IMR-90 (cell line): ENCODE data around the gene KRTAP19-1. TPM values are rescaled to one million over a fixed set of nuclear protein-coding genes. Genes with fewer than 3 reads are reported as not detected.

Source experiments
- ATAC-seq: fragments of 200-7000 bp; cut with Tn5 transposase; 2 replicates; pipeline ENCODE4 v1.9.1; 2020; ENCODE audit warnings: low read depth, mild to moderate bottlenecking, moderate library complexity
- BruUV-seq: library from RNA; stranded (reverse); fragments of 400-500 nt; replicated peaks from 2 replicates; lab custom pipeline; 2021; lab: Mats Ljungman, UMichigan
- CTCF ChIA-PET: fragments of 300-600 bp; formaldehyde crosslinking; extraction: SDS; loops from one replicate; lab custom pipeline; 2021; ENCODE audit warnings: antibody characterized with exemption; lab: Yijun Ruan, JAX
- POLR2A ChIA-PET: fragments of 300-600 bp; sonication (Branson Sonifier 250); formaldehyde crosslinking; loops from one replicate; lab custom pipeline; 2022; ENCODE audit warnings: antibody characterized with exemption; ENCODE audit not compliant: unreplicated experiment; lab: Charles Lee
- DNase-seq: peaks from one replicate; pipeline ENCODE4 v3.0.0; 2013
- H2AFZ ChIP-seq: replicated peaks from 2 replicates; pipeline ENCODE3; 2013; ENCODE audit warnings: low read length, mild to moderate bottlenecking; ENCODE audit not compliant: poor library complexity
- H2AK5ac ChIP-seq: 2 replicates; pipeline ENCODE4 v1.6.1; 2013; ENCODE audit warnings: low read depth, low read length, inconsistent platforms
- H2AK9ac ChIP-seq: replicated peaks from 2 replicates; pipeline ENCODE3; 2013; ENCODE audit warnings: mild to moderate bottlenecking, low read depth, low read length, moderate library complexity; ENCODE audit not compliant: poor library complexity
- H2BK120ac ChIP-seq: 2 replicates; pipeline ENCODE4 v1.6.1; 2013; ENCODE audit warnings: low read depth, low read length, inconsistent platforms
- H2BK15ac ChIP-seq: 3 replicates; pipeline ENCODE4 v1.6.1; 2013; ENCODE audit warnings: low read depth, low read length, inconsistent platforms
- H2BK20ac ChIP-seq: 2 replicates; pipeline ENCODE4 v1.6.1; 2013; ENCODE audit warnings: low read depth, mild to moderate bottlenecking, inconsistent platforms, low read length, moderate library complexity
- H2BK5ac ChIP-seq: 2 replicates; pipeline ENCODE4 v1.6.1; 2013; ENCODE audit warnings: mild to moderate bottlenecking, low read depth, low read length, inconsistent platforms; ENCODE audit not compliant: poor library complexity, severe bottlenecking
- H3K14ac ChIP-seq: replicated peaks from 2 replicates; pipeline ENCODE4 v1.6.1; 2013; ENCODE audit warnings: low read depth, low read length, inconsistent platforms
- H3K18ac ChIP-seq: 2 replicates; pipeline ENCODE4 v1.6.1; 2013; ENCODE audit warnings: low read depth, low read length, control low read depth
- H3K23ac ChIP-seq: 2 replicates; pipeline ENCODE4 v1.6.1; 2013; ENCODE audit warnings: low read depth, low read length, inconsistent platforms
- H3K27ac ChIP-seq: 2 replicates; pipeline ENCODE4 v1.5.1; 2013; ENCODE audit warnings: mild to moderate bottlenecking, control low read depth, low read length; ENCODE audit not compliant: insufficient read depth
- H3K27me3 ChIP-seq: 2 replicates; pipeline ENCODE4 v1.6.1; 2013; ENCODE audit warnings: low read length; ENCODE audit not compliant: control insufficient read depth, insufficient read depth
- H3K36me3 ChIP-seq: 2 replicates; pipeline ENCODE4 v1.6.1; 2013; ENCODE audit warnings: low read length, mixed read lengths; ENCODE audit not compliant: control insufficient read depth, insufficient read depth
- H3K4ac ChIP-seq: 2 replicates; pipeline ENCODE4 v1.6.1; 2013; ENCODE audit warnings: low read depth, low read length, inconsistent platforms
- H3K4me1 ChIP-seq: 2 replicates; pipeline ENCODE4 v1.6.1; 2013; ENCODE audit warnings: low read length, mixed read lengths; ENCODE audit not compliant: control insufficient read depth, insufficient read depth
- H3K4me2 ChIP-seq: 2 replicates; pipeline ENCODE4 v1.6.1; 2013; ENCODE audit warnings: low read depth, mild to moderate bottlenecking, control low read depth, low read length, moderate library complexity
- H3K4me3 ChIP-seq: 2 replicates; pipeline ENCODE4 v1.5.1; 2013; ENCODE audit warnings: low read depth, mild to moderate bottlenecking, control low read depth, low read length, moderate library complexity; ENCODE audit not compliant: insufficient read depth
- H3K56ac ChIP-seq: 2 replicates; pipeline ENCODE4 v1.6.1; 2013; ENCODE audit warnings: low read length, inconsistent platforms; ENCODE audit not compliant: insufficient read depth; ENCODE audit errors: extremely low read depth
- H3K79me1 ChIP-seq, 2 experiments: 2 replicates each; pipeline ENCODE4 v1.6.1; 2013; ENCODE audit warnings: low read length in 2 of 2, inconsistent platforms in 1 of 2, low read depth in 1 of 2
- H3K9ac ChIP-seq: 2 replicates; pipeline ENCODE4 v1.6.1; 2013; ENCODE audit warnings: low read depth, low read length, control low read depth
- H3K9me1 ChIP-seq: 2 replicates; pipeline ENCODE4 v1.6.1; 2013; ENCODE audit warnings: low read length, inconsistent platforms; ENCODE audit not compliant: insufficient read depth
- H3K9me3 ChIP-seq: 2 replicates; pipeline ENCODE4 v1.6.1; 2013; ENCODE audit warnings: low read length; ENCODE audit not compliant: control insufficient read depth, insufficient read depth
- H4K20me1 ChIP-seq: 2 replicates; pipeline ENCODE4 v1.6.1; 2013; ENCODE audit warnings: low read length, inconsistent platforms; ENCODE audit not compliant: insufficient read depth
- H4K5ac ChIP-seq: 2 replicates; pipeline ENCODE4 v1.6.1; 2013; ENCODE audit warnings: mild to moderate bottlenecking, low read depth, low read length, control low read depth
- H4K8ac ChIP-seq, 2 experiments: 2 replicates each; pipeline ENCODE4 v1.6.1; 2013; ENCODE audit warnings: low read depth in 2 of 2, low read length in 2 of 2, control low read depth in 1 of 2, inconsistent platforms in 1 of 2
- H4K91ac ChIP-seq: 2 replicates; pipeline ENCODE4 v1.6.1; 2013; ENCODE audit warnings: low read depth, low read length, inconsistent platforms; ENCODE audit not compliant: insufficient read depth
- CHD1 ChIP-seq: IDR thresholded peaks from 2 replicates; pipeline ENCODE4 v1.6.1; 2012; ENCODE audit warnings: low read depth, low read length, improper control_type of control experiment
- CTCF ChIP-seq: conservative IDR thresholded peaks from 2 replicates; pipeline ENCODE4 v1.5.1; 2012; ENCODE audit warnings: mild to moderate bottlenecking, low read depth, low read length, improper control_type of control experiment
- RFX5 ChIP-seq: IDR thresholded peaks from 2 replicates; pipeline ENCODE4 v1.8.0; 2012; ENCODE audit warnings: low read depth, mild to moderate bottlenecking, low read length, moderate library complexity
- WGBS, 2 experiments: methylation state at CpG; one replicate each; pipeline versions ENCODE4 v1.1.5 to v1.1.7; 2013; ENCODE audit warnings: missing lambda C conversion rate in 2 of 2; ENCODE audit not compliant: insufficient read length in 1 of 2; ENCODE audit errors: extremely low coverage in 2 of 2; 5-methylcytosine and 5-hydroxymethylcytosine counted together
- dilution Hi-C: fragments of 300-500 bp; cut with HindIII; formaldehyde crosslinking; loops from one replicate; pipeline ENCODE4 v1.14.3; 2018; ENCODE audit warnings: low sequenced_read_pairs; ENCODE audit not compliant: unreplicated experiment
- in situ Hi-C: fragments of 300-500 bp; cut with MboI; formaldehyde crosslinking; loops from 3 replicates; pipeline ENCODE4 v1.14.3; 2019; ENCODE audit warnings: low sequenced_read_pairs, inconsistent platforms, mixed read lengths
- intact Hi-C: fragments of 100-400 bp; cut with micrococcal nuclease; formaldehyde crosslinking; loops from 2 replicates; pipeline ENCODE4 v1.10.0; 2022
- microRNA-seq, 2 experiments: library from miRNA; stranded (forward) in 1 of 2; unstranded in 1 of 2; fragments of 10-50 nt in 1 of 2; fragments of <30 nt in 1 of 2; gene quantifications in 1 of 2; microRNA quantifications in 1 of 2; one replicate each; pipeline versions ENCODE3 to v1.1.0; 2013 to 2020; ENCODE audit not compliant: insufficient read depth in 1 of 2, insufficient read length in 1 of 2, unreplicated experiment in 1 of 2
- polyA plus RNA-seq, 3 experiments: library from polyadenylated mRNA; depleted of rRNA; stranded (reverse); fragments of >200 nt; gene quantifications; 2 replicates each; pipeline ENCODE4 v1.2.3, GENCODE V29; 2012; ENCODE audit warnings: low replicate concordance in 1 of 3
- small RNA-seq, 5 experiments: library from RNA; depleted of rRNA; stranded (forward); fragments of <200 nt; gene quantifications; one replicate each; pipeline ENCODE3, GENCODE V24; 2012
- total RNA-seq: library from RNA; depleted of rRNA; stranded (reverse); fragments of >200 nt; gene quantifications from 2 replicates; pipeline ENCODE4 v1.2.3, GENCODE V29; 2012; rRNA removed

The KRTAP19-1 gene
- total and polyA plus RNA-seq, 2 of the 4 experiments (the other 2 are of a cell fraction) = not detected

- Histone ChIP-seq H3K9me1 (no peaks in the 10 kb centered on the region), H4K5ac (no peak within 1 kb of the TSS), H4K20me1 (no peaks in the 10 kb centered on the region), H3K27ac (no peak within 1 kb of the TSS), H3K56ac (no peak within 1 kb of the TSS), H3K27me3 (no peaks in the 10 kb centered on the region), H4K8ac (no peak within 1 kb of the TSS), H2BK120ac (no peak within 1 kb of the TSS), H2AK5ac (no peak within 1 kb of the TSS), H4K91ac (no peak within 1 kb of the TSS), H2AFZ (no peak within 1 kb of the TSS), H2BK15ac (no peak within 1 kb of the TSS), H3K18ac (no peak within 1 kb of the TSS), H3K36me3 (no peaks in the 10 kb centered on the region), H2BK20ac (no peak within 1 kb of the TSS), H3K4ac (no peak within 1 kb of the TSS), H3K9me3 (peaks cover 14% of the 10 kb centered on the region), H3K4me2 (no peak within 1 kb of the TSS), H2AK9ac (no peak within 1 kb of the TSS), H3K4me1 (no peaks in the 10 kb centered on the region), H3K14ac (no peak within 1 kb of the TSS), H3K4me3 (no peak within 1 kb of the TSS), H3K79me1 (no peaks in the 10 kb centered on the region), H2BK5ac (no peak within 1 kb of the TSS), H3K9ac (no peak within 1 kb of the TSS), H3K23ac (no peak within 1 kb of the TSS)
- ChIA-PET CTCF (no interaction called here), POLR2A (no interaction called here)
- dilution Hi-C loops (no loop called here), intact Hi-C loops (no loop called here), in situ Hi-C loops (no loop called here)
- ATAC-seq (no peak), DNase-seq (no peak)
- BruUV-seq = no TSS peak
- no CpG with 5 or more reads among the region's 9 CpGs for whole genome bisulfite sequencing, 2 experiments
- no peak for TF ChIP-seq CTCF
- no peak for TF ChIP-seq CHD1
- TF ChIP-seq RFX5 = no peak
These were observed 50.0 kb downstream of the KRTAP19-1 start, which contains the start of gene KRTAP13-4 for GRCh38 chr21:30430170-30430655. KRTAP13-4 (plus strand) TSS chr21:30430220; CDS start chr21:30430276, 56 bp downstream.

Small RNAs within 50 kb of the gene (microRNA-seq; reads per million reads assigned to microRNA genes)
- gene AP000567.1 (ENCODE audit: insufficient read depth, insufficient read length) (not detected), gene KRTAP19-10P (ENCODE audit: insufficient read depth, insufficient read length) (not detected), gene KRTAP19-9P (ENCODE audit: insufficient read depth, insufficient read length) (not detected)

Small RNAs within 50 kb of the gene (small RNA-seq; reads per million reads assigned to genes)
- gene AP000567.1 = 0 reads per million in 5 experiments
- 0 reads per million in 5 experiments for gene KRTAP19-10P
- 0 reads per million in 5 experiments for gene KRTAP19-9P

Other genes starting within 250 kb of the KRTAP19-1 start
- not detected in 2 replicates for gene KRTAP24-1, start 197.4 kb downstream of the KRTAP19-1 start, total RNA-seq
- gene KRTAP24-1, start 197.4 kb downstream of the KRTAP19-1 start, polyA plus RNA-seq (2012; rRNA removed) = not detected in 2 replicates
- not detected in 2 replicates for gene KRTAP25-1, start 190.9 kb downstream of the KRTAP19-1 start, total RNA-seq
- not detected in 2 replicates for gene KRTAP25-1, start 190.9 kb downstream of the KRTAP19-1 start, polyA plus RNA-seq (2012; rRNA removed)
- gene KRTAP26-1, start 160.1 kb downstream of the KRTAP19-1 start, total RNA-seq = not detected in 2 replicates
- gene KRTAP26-1, start 160.1 kb downstream of the KRTAP19-1 start, polyA plus RNA-seq (2012; rRNA removed) = not detected in 2 replicates
- gene KRTAP27-1, start 142.7 kb downstream of the KRTAP19-1 start, total RNA-seq = not detected in 2 replicates
- gene KRTAP27-1, start 142.7 kb downstream of the KRTAP19-1 start, polyA plus RNA-seq (2012; rRNA removed) = not detected in 2 replicates
- gene KRTAP23-1, start 131.8 kb downstream of the KRTAP19-1 start, total RNA-seq = not detected in 2 replicates
- gene KRTAP23-1, start 131.8 kb downstream of the KRTAP19-1 start, polyA plus RNA-seq (2012; rRNA removed) = not detected in 2 replicates
- gene KRTAP13-2, start 108.1 kb downstream of the KRTAP19-1 start, total RNA-seq = not detected in 2 replicates
- not detected in 2 replicates for gene KRTAP13-2, start 108.1 kb downstream of the KRTAP19-1 start, polyA plus RNA-seq (2012; rRNA removed)
- not detected in 2 replicates for gene KRTAP13-1, start 84.3 kb downstream of the KRTAP19-1 start, total RNA-seq
- not detected in 2 replicates for gene KRTAP13-1, start 84.3 kb downstream of the KRTAP19-1 start, polyA plus RNA-seq (2012; rRNA removed)
- gene KRTAP13-3, start 54.4 kb downstream of the KRTAP19-1 start, total RNA-seq = not detected in 2 replicates
- not detected in 2 replicates for gene KRTAP13-3, start 54.4 kb downstream of the KRTAP19-1 start, polyA plus RNA-seq (2012; rRNA removed)
- gene KRTAP13-4, start 50.1 kb downstream of the KRTAP19-1 start, total RNA-seq = not detected in 2 replicates
- gene KRTAP13-4, start 50.1 kb downstream of the KRTAP19-1 start, polyA plus RNA-seq (2012; rRNA removed) = not detected in 2 replicates
- gene KRTAP15-1, start 40.1 kb downstream of the KRTAP19-1 start, total RNA-seq = not detected in 2 replicates
- not detected in 2 replicates for gene KRTAP15-1, start 40.1 kb downstream of the KRTAP19-1 start, polyA plus RNA-seq (2012; rRNA removed)
- gene KRTAP19-2, start 7.1 kb upstream of the KRTAP19-1 start, total RNA-seq = not detected in 2 replicates
- gene KRTAP19-2, start 7.1 kb upstream of the KRTAP19-1 start, polyA plus RNA-seq (2012; rRNA removed) = not detected in 2 replicates
- gene KRTAP19-3, start 11.6 kb upstream of the KRTAP19-1 start, total RNA-seq = not detected in 2 replicates
- gene KRTAP19-3, start 11.6 kb upstream of the KRTAP19-1 start, polyA plus RNA-seq (2012; rRNA removed) = not detected in 2 replicates
- gene KRTAP19-4, start 16.8 kb upstream of the KRTAP19-1 start, total RNA-seq = not detected in 2 replicates
- gene KRTAP19-4, start 16.8 kb upstream of the KRTAP19-1 start, polyA plus RNA-seq (2012; rRNA removed) = not detected in 2 replicates
- not detected in 2 replicates for gene KRTAP19-5, start 21.8 kb upstream of the KRTAP19-1 start, total RNA-seq
- not detected in 2 replicates for gene KRTAP19-5, start 21.8 kb upstream of the KRTAP19-1 start, polyA plus RNA-seq (2012; rRNA removed)
- not detected in 2 replicates for gene KRTAP19-6, start 61.5 kb upstream of the KRTAP19-1 start, total RNA-seq
- not detected in 2 replicates for gene KRTAP19-6, start 61.5 kb upstream of the KRTAP19-1 start, polyA plus RNA-seq (2012; rRNA removed)
- gene KRTAP19-7, start 80.9 kb upstream of the KRTAP19-1 start, total RNA-seq = not detected in 2 replicates
- not detected in 2 replicates for gene KRTAP19-7, start 80.9 kb upstream of the KRTAP19-1 start, polyA plus RNA-seq (2012; rRNA removed)
- not detected in 2 replicates for gene KRTAP22-2, start 110.0 kb upstream of the KRTAP19-1 start, total RNA-seq
- gene KRTAP22-2, start 110.0 kb upstream of the KRTAP19-1 start, polyA plus RNA-seq (2012; rRNA removed) = not detected in 2 replicates
- gene KRTAP6-3, start 112.1 kb upstream of the KRTAP19-1 start, total RNA-seq = not detected in 2 replicates
- not detected in 2 replicates for gene KRTAP6-3, start 112.1 kb upstream of the KRTAP19-1 start, polyA plus RNA-seq (2012; rRNA removed)
- gene KRTAP6-2, start 118.5 kb upstream of the KRTAP19-1 start, total RNA-seq = not detected in 2 replicates
- not detected in 2 replicates for gene KRTAP6-2, start 118.5 kb upstream of the KRTAP19-1 start, polyA plus RNA-seq (2012; rRNA removed)
- not detected in 2 replicates for gene KRTAP22-1, start 120.7 kb upstream of the KRTAP19-1 start, total RNA-seq
- not detected in 2 replicates for gene KRTAP22-1, start 120.7 kb upstream of the KRTAP19-1 start, polyA plus RNA-seq (2012; rRNA removed)
- gene KRTAP6-1, start 133.6 kb upstream of the KRTAP19-1 start, total RNA-seq = not detected in 2 replicates
- gene KRTAP6-1, start 133.6 kb upstream of the KRTAP19-1 start, polyA plus RNA-seq (2012; rRNA removed) = not detected in 2 replicates
- gene KRTAP20-1, start 136.1 kb upstream of the KRTAP19-1 start, total RNA-seq = not detected in 2 replicates
- gene KRTAP20-1, start 136.1 kb upstream of the KRTAP19-1 start, polyA plus RNA-seq (2012; rRNA removed) = not detected in 2 replicates
- gene KRTAP20-4, start 140.3 kb upstream of the KRTAP19-1 start, total RNA-seq = not detected in 2 replicates
- gene KRTAP20-4, start 140.3 kb upstream of the KRTAP19-1 start, polyA plus RNA-seq (2012; rRNA removed) = not detected in 2 replicates
- not detected in 2 replicates for gene KRTAP20-2, start 154.8 kb upstream of the KRTAP19-1 start, total RNA-seq
- not detected in 2 replicates for gene KRTAP20-2, start 154.8 kb upstream of the KRTAP19-1 start, polyA plus RNA-seq (2012; rRNA removed)
- gene KRTAP20-3, start 162.5 kb upstream of the KRTAP19-1 start, total RNA-seq = not detected in 2 replicates
- gene KRTAP20-3, start 162.5 kb upstream of the KRTAP19-1 start, polyA plus RNA-seq (2012; rRNA removed) = not detected in 2 replicates
- not detected in 2 replicates for gene KRTAP21-3, start 238.4 kb upstream of the KRTAP19-1 start, total RNA-seq
- not detected in 2 replicates for gene KRTAP21-3, start 238.4 kb upstream of the KRTAP19-1 start, polyA plus RNA-seq (2012; rRNA removed)